ENCODE results near the gene SARS2. TPM values are rescaled to one million over a fixed set of nuclear protein-coding genes. Genes with fewer than 3 reads are reported as not detected.

Gene SARS2
- total and polyA plus RNA-seq, 2 donors (not counting 1 experiment from before 2014, with no cell fraction given): 7.2 to 10.4 TPM

GRCh38 chr19:38883286-38883685, 47.3 kb downstream of the SARS2 start:
- no peaks in the 10 kb centered on the region for H3K27me3 ChIP-seq (ENCODE audit: control insufficient read depth, insufficient read depth, low read length)
- no peaks in the 10 kb centered on the region for H3K79me2 ChIP-seq (ENCODE audit: control insufficient read depth, insufficient read depth, low read length)
- no peaks in the 10 kb centered on the region for H3K36me3 ChIP-seq (ENCODE audit: control insufficient read depth, insufficient read depth, low read length)
- no peaks in the 10 kb centered on the region for H3K9me3 ChIP-seq (ENCODE audit: control insufficient read depth, insufficient read depth, low read depth, low read length)
- no peak overlapping the region for H3K4me2 ChIP-seq (ENCODE audit: extremely low read depth, insufficient read depth, low read length)
- H3K4me1 ChIP-seq (ENCODE audit: control insufficient read depth, extremely low read depth, insufficient read depth, low read length): no peaks in the 10 kb centered on the region
- H3K27ac ChIP-seq (ENCODE audit: insufficient read depth, low read length): no peak overlapping the region
- H3K9ac ChIP-seq (ENCODE audit: insufficient read depth, low read length): no peak overlapping the region
- no peaks in the 10 kb centered on the region for H4K20me1 ChIP-seq (ENCODE audit: control insufficient read depth, extremely low read depth, insufficient read depth, low read length)
- no peak overlapping the region for H3K4me3 ChIP-seq (replicated peaks in 1 of 4; ENCODE audit: control extremely low read depth in 1 of 4, insufficient read depth in 1 of 4, low read depth in 3 of 4, low read length in 4 of 4)
- DNase-seq (ENCODE audit: low read depth in 2 of 2): no peak
- TF ChIP-seq EZH2 (IDR thresholded peaks at IDR 0.05; ENCODE audit: low read length, missing control alignments) (no peak), CTCF (conservative IDR thresholded peaks at IDR 0.05 in 1 of 2, IDR thresholded peaks at IDR 0.05 in 1 of 2; ENCODE audit: low read depth in 1 of 2, low read length in 2 of 2) (no peak)
- no peak overlapping the region for H2AFZ ChIP-seq (ENCODE audit: low read length)

GRCh38 chr19:38880882-38881609, 49.5 kb downstream of the SARS2 start:
- DNase-seq (ENCODE audit: low read depth in 2 of 2): no peak
- H3K4me3 ChIP-seq (replicated peaks in 1 of 4; ENCODE audit: control extremely low read depth in 1 of 4, insufficient read depth in 1 of 4, low read depth in 3 of 4, low read length in 4 of 4): no peak overlapping the region

More at GRCh38 chr19:38880882-38881609, 49.5 kb downstream of the SARS2 start:
- no peak for TF ChIP-seq CTCF (conservative IDR thresholded peaks at IDR 0.05 in 1 of 2, IDR thresholded peaks at IDR 0.05 in 1 of 2; ENCODE audit: low read depth in 1 of 2, low read length in 2 of 2)
- TF ChIP-seq EZH2 (IDR thresholded peaks at IDR 0.05; ENCODE audit: low read length, missing control alignments): no peak
- Histone ChIP-seq H3K27ac (ENCODE audit: insufficient read depth, low read length) (no peak overlapping the region), H3K27me3 (ENCODE audit: control insufficient read depth, insufficient read depth, low read length) (no peaks in the 10 kb centered on the region), H3K4me2 (ENCODE audit: extremely low read depth, insufficient read depth, low read length) (no peak overlapping the region), H3K79me2 (ENCODE audit: control insufficient read depth, insufficient read depth, low read length) (no peaks in the 10 kb centered on the region), H4K20me1 (ENCODE audit: control insufficient read depth, extremely low read depth, insufficient read depth, low read length) (no peaks in the 10 kb centered on the region), H3K4me1 (ENCODE audit: control insufficient read depth, extremely low read depth, insufficient read depth, low read length) (no peaks in the 10 kb centered on the region), H2AFZ (ENCODE audit: low read length) (no peak overlapping the region), H3K9me3 (ENCODE audit: control insufficient read depth, insufficient read depth, low read depth, low read length) (no peaks in the 10 kb centered on the region), H3K9ac (ENCODE audit: insufficient read depth, low read length) (no peak overlapping the region), H3K36me3 (ENCODE audit: control insufficient read depth, insufficient read depth, low read length) (no peaks in the 10 kb centered on the region)
